ENCODE measurements around the gene PHF13.

Gene PHF13

GRCh38 chr1:6581561-6582305 lies 31.8 kb upstream of the PHF13 start:
- Mint-ChIP-seq H3K4me3 (peak overlapping the region; percentile 46), H3K27ac (peak overlapping the region; percentile 67), H3K36me3 (peaks cover 15% of the 10 kb centered on the region), H3K4me1 (peaks cover 40% of the 10 kb centered on the region), H3K9me3 (no peaks in the 10 kb centered on the region), H3K27me3 (peaks cover 3% of the 10 kb centered on the region)
- DNase-seq, result no peak
- CTCF ChIA-PET, result interaction anchor here (0.6 to 2.1 kb wide), 3 partner anchors 20 to 178 kb away, joined by 3 to 6 read pairs (median 5); partner anchors contain the start of gene KLHL21

GRCh38 chr1:6582370-6582769 lies 31.2 kb upstream of the PHF13 start:
- H3K4me1 Mint-ChIP-seq, result peaks cover 40% of the 10 kb centered on the region
- peak overlapping the region; percentile 43 for H3K27ac Mint-ChIP-seq
- H3K36me3 Mint-ChIP-seq, result peaks cover 16% of the 10 kb centered on the region
- H3K27me3 Mint-ChIP-seq, result no peaks in the 10 kb centered on the region
- no peaks in the 10 kb centered on the region for H3K9me3 Mint-ChIP-seq
- no peak overlapping the region for H3K4me3 Mint-ChIP-seq
- CTCF ChIA-PET, result interaction anchor here (1.8 kb wide), 1 partner anchor 20 kb away, joined by 5 read pairs; the partner anchor contains the start of gene KLHL21
- DNase-seq, result no peak

- CTCF ChIA-PET, result interaction anchor here (2.4 kb wide), 1 partner anchor 15 kb away, joined by 6 read pairs; no protein-coding TSS in a partner anchor
- Mint-ChIP-seq H3K4me1 (peaks cover 38% of the 10 kb centered on the region), H3K36me3 (peaks cover 21% of the 10 kb centered on the region), H3K4me3 (no peak overlapping the region), H3K27me3 (no peaks in the 10 kb centered on the region), H3K9me3 (no peaks in the 10 kb centered on the region), H3K27ac (no peak overlapping the region)
- DNase-seq, result no peak
Measured at GRCh38 chr1:6584126-6585080, 29.1 kb upstream of the PHF13 start.

GRCh38 chr1:6585081-6585722 lies 28.3 kb upstream of the PHF13 start:
- H3K4me1 Mint-ChIP-seq, result peaks cover 32% of the 10 kb centered on the region
- H3K27me3 Mint-ChIP-seq, result no peaks in the 10 kb centered on the region
- H3K9me3 Mint-ChIP-seq, result no peaks in the 10 kb centered on the region
- DNase-seq, result no peak
- H3K4me3 Mint-ChIP-seq, result no peak overlapping the region
- no peak overlapping the region for H3K27ac Mint-ChIP-seq
- peaks cover 26% of the 10 kb centered on the region for H3K36me3 Mint-ChIP-seq
- CTCF ChIA-PET, result interaction anchor here (1.3 to 2.4 kb wide), 2 partner anchors 14 to 62 kb away, joined by 5 to 6 read pairs; no protein-coding TSS in a partner anchor

- Mint-ChIP-seq H3K36me3 (peaks cover 24% of the 10 kb centered on the region), H3K27me3 (no peaks in the 10 kb centered on the region), H3K27ac (no peak overlapping the region), H3K4me3 (no peak overlapping the region), H3K9me3 (no peaks in the 10 kb centered on the region), H3K4me1 (peaks cover 27% of the 10 kb centered on the region)
- DNase-seq, result no peak
- CTCF ChIA-PET, result interaction anchor here (1.3 kb wide), 1 partner anchor 61 kb away, joined by 5 read pairs; no protein-coding TSS in a partner anchor
Measured at GRCh38 chr1:6585841-6586240, 27.7 kb upstream of the PHF13 start.

GRCh38 chr1:6586404-6586816 lies 27.1 kb upstream of the PHF13 start:
- H3K27ac Mint-ChIP-seq, result no peak overlapping the region
- DNase-seq, result no peak
- peaks cover 22% of the 10 kb centered on the region for H3K36me3 Mint-ChIP-seq
- H3K4me3 Mint-ChIP-seq, result no peak overlapping the region
- H3K4me1 Mint-ChIP-seq, result peaks cover 27% of the 10 kb centered on the region
- CTCF ChIA-PET, result interaction anchor here (1.3 kb wide), 1 partner anchor 61 kb away, joined by 5 read pairs; no protein-coding TSS in a partner anchor
- H3K9me3 Mint-ChIP-seq, result no peaks in the 10 kb centered on the region
- no peaks in the 10 kb centered on the region for H3K27me3 Mint-ChIP-seq

- H3K4me3 Mint-ChIP-seq, result no peak overlapping the region
- no peaks in the 10 kb centered on the region for H3K27me3 Mint-ChIP-seq
- no peak for DNase-seq
- H3K36me3 Mint-ChIP-seq, result peaks cover 19% of the 10 kb centered on the region
- H3K4me1 Mint-ChIP-seq, result peaks cover 27% of the 10 kb centered on the region
- H3K9me3 Mint-ChIP-seq, result no peaks in the 10 kb centered on the region
- CTCF ChIA-PET, result no interaction called here
- peak overlapping the region; percentile 72 for H3K27ac Mint-ChIP-seq
Measured at GRCh38 chr1:6587261-6588005, 26.1 kb upstream of the PHF13 start.

GRCh38 chr1:6588128-6588892 lies 25.2 kb upstream of the PHF13 start:
- Mint-ChIP-seq H3K27ac (peak overlapping the region; percentile 24), H3K4me1 (peaks cover 29% of the 10 kb centered on the region), H3K27me3 (no peaks in the 10 kb centered on the region), H3K36me3 (peaks cover 19% of the 10 kb centered on the region), H3K4me3 (no peak overlapping the region), H3K9me3 (no peaks in the 10 kb centered on the region)
- CTCF ChIA-PET, result interaction anchor here (1.0 kb wide), 1 partner anchor 17 kb away, joined by 4 read pairs; no protein-coding TSS in a partner anchor
- DNase-seq, result no peak

- CTCF ChIA-PET, result interaction anchor here (0.7 to 1.0 kb wide), 2 partner anchors 18 to 57 kb away, joined by 3 to 4 read pairs; no protein-coding TSS in a partner anchor
- H3K36me3 Mint-ChIP-seq, result peaks cover 22% of the 10 kb centered on the region
- H3K27ac Mint-ChIP-seq, result peak overlapping the region; percentile 5
Measured at GRCh38 chr1:6588893-6589520, 24.5 kb upstream of the PHF13 start.

GRCh38 chr1:6590046-6590445 lies 23.5 kb upstream of the PHF13 start:
- H3K36me3 Mint-ChIP-seq, result peaks cover 23% of the 10 kb centered on the region
- H3K27me3 Mint-ChIP-seq, result no peaks in the 10 kb centered on the region
- no peaks in the 10 kb centered on the region for H3K9me3 Mint-ChIP-seq
- peaks cover 29% of the 10 kb centered on the region for H3K4me1 Mint-ChIP-seq
- peak overlapping the region; percentile 67 for H3K27ac Mint-ChIP-seq
- DNase-seq, result no peak
- CTCF ChIA-PET, result no interaction called here
- H3K4me3 Mint-ChIP-seq, result no peak overlapping the region

More at GRCh38 chr1:6588893-6589520, 24.5 kb upstream of the PHF13 start:
- peaks cover 33% of the 10 kb centered on the region for H3K4me1 Mint-ChIP-seq
- DNase-seq, result no peak
- no peaks in the 10 kb centered on the region for H3K9me3 Mint-ChIP-seq
- H3K27me3 Mint-ChIP-seq, result no peaks in the 10 kb centered on the region
- H3K4me3 Mint-ChIP-seq, result no peak overlapping the region

GRCh38 chr1:6591222-6591621 lies 22.3 kb upstream of the PHF13 start:
- Mint-ChIP-seq H3K27ac (peak overlapping the region; percentile 70), H3K9me3 (no peaks in the 10 kb centered on the region), H3K4me3 (no peak overlapping the region), H3K36me3 (peaks cover 34% of the 10 kb centered on the region), H3K27me3 (no peaks in the 10 kb centered on the region), H3K4me1 (peaks cover 34% of the 10 kb centered on the region)
- no peak for DNase-seq
- CTCF ChIA-PET, result interaction anchor here (0.8 kb wide), 1 partner anchor 37 kb away, joined by 3 read pairs; the partner anchor contains the start of gene NOL9

GRCh38 chr1:6591644-6592043 lies 21.9 kb upstream of the PHF13 start:
- no peak overlapping the region for H3K4me3 Mint-ChIP-seq
- H3K4me1 Mint-ChIP-seq, result peaks cover 36% of the 10 kb centered on the region
- peaks cover 35% of the 10 kb centered on the region for H3K36me3 Mint-ChIP-seq
- H3K27ac Mint-ChIP-seq, result peak overlapping the region; percentile 42
- no peak for DNase-seq
- H3K9me3 Mint-ChIP-seq, result no peaks in the 10 kb centered on the region
- CTCF ChIA-PET, result interaction anchor here (0.8 kb wide), 1 partner anchor 38 kb away, joined by 3 read pairs; the partner anchor contains the start of gene NOL9
- H3K27me3 Mint-ChIP-seq, result no peaks in the 10 kb centered on the region
